ENCODE results near the gene TAF3.

Gene TAF3

GRCh38 chr10:8051109-8051821, 233.0 kb downstream of the TAF3 start:
- H3K36me3 ChIP-seq (ENCODE audit: control insufficient read depth in 2 of 2, insufficient read depth in 1 of 2, low read length in 2 of 2) = peaks cover 0 to 8% of the 10 kb centered on the region in 2 experiments; a peak in 1 of 3 replicates
- H3K4me3 ChIP-seq (ENCODE audit: low read depth, low read length) = no peak overlapping the region
- no peaks in the 10 kb centered on the region for H3K9me3 ChIP-seq (ENCODE audit: control insufficient read depth, insufficient read depth, low read depth, low read length)
- peak; percentile 47; the same call in 1 of the 2 replicates for TF ChIP-seq ZNF202 (tag by site-specific recombination; IDR thresholded peaks at IDR 0.05; ENCODE audit: borderline replicate concordance)
- no peak for TF ChIP-seq ZNF341 (tag by site-specific recombination; IDR thresholded peaks at IDR 0.05; ENCODE audit: low read depth)
- TF ChIP-seq ZNF10 (tag by site-specific recombination; IDR thresholded peaks at IDR 0.05) = peak; percentile 14; the same call in 1 of the 2 replicates
- CTCF ChIA-PET = interaction anchor here (0.6 to 0.8 kb wide), 2 partner anchors 113 to 526 kb away, joined by 3 read pairs; no protein-coding TSS in a partner anchor
- POLR2A ChIA-PET = interaction anchor here (0.8 kb wide), 1 partner anchor 10 kb away, joined by 3 read pairs; no protein-coding TSS in a partner anchor
- H3K4me1 ChIP-seq (ENCODE audit: control insufficient read depth, insufficient read depth, low read length) = no peaks in the 10 kb centered on the region; the same call in 1 of the 2 replicates
- H3K27ac ChIP-seq (ENCODE audit: extremely low read depth, low read depth, low read length) = peak overlapping the region; percentile 100

DNA sequence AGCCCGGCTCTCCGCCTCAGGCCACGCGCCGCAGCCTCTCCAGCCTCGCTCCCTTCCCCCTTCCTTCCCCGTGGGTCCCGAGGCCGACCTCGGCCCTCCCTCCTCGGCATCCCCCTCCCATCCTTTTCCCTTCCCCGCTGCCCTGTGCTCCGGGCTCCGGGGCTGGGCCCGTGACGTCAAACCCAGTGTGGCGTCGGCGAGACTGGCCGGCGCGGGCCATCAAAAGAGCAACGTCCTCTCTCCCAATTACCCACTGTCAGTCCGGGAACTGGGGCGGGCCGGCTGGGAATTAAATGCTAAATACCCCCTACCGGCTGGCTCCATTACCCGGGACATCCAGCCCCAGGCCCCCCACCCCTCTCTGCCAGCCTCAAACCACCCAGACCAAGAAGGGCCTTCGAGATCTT, 233.5 kb downstream of the TAF3 start:
- ChIA-PET CTCF (no interaction called here), POLR2A (no interaction called here)

GRCh38 chr10:8052341-8052955, 234.1 kb downstream of the TAF3 start:
- CTCF ChIA-PET = interaction anchor here (0.6 to 1.1 kb wide), 2 partner anchors 57 to 100 kb away, joined by 3 read pairs; no protein-coding TSS in a partner anchor
- H3K9me3 ChIP-seq (ENCODE audit: control insufficient read depth, insufficient read depth, low read depth, low read length) = no peaks in the 10 kb centered on the region
- POLR2A ChIA-PET = no interaction called here
- H3K4me1 ChIP-seq (ENCODE audit: control insufficient read depth, insufficient read depth, low read length) = peaks cover 4% of the 10 kb centered on the region
- peaks cover 0 to 17% of the 10 kb centered on the region in 2 experiments; a peak in 1 of 3 replicates for H3K36me3 ChIP-seq (ENCODE audit: control insufficient read depth in 2 of 2, insufficient read depth in 1 of 2, low read length in 2 of 2)
- no peak overlapping the region for H3K4me3 ChIP-seq (ENCODE audit: low read depth, low read length)
- H3K27ac ChIP-seq (ENCODE audit: extremely low read depth, low read depth, low read length) = no peak overlapping the region
- no peak for TF ChIP-seq ZNF335 (tag by site-specific recombination; conservative IDR thresholded peaks at IDR 0.05)
- no peak for TF ChIP-seq ZEB2 (tag by site-specific recombination; IDR thresholded peaks at IDR 0.05)
- TF ChIP-seq ZBTB11 (tag by site-specific recombination; conservative IDR thresholded peaks at IDR 0.05; ENCODE audit: low read depth) = no peak
- TF ChIP-seq ZNF510 (tag by site-specific recombination; IDR thresholded peaks at IDR 0.05; ENCODE audit: insufficient replicate concordance) = no peak
- no peak for TF ChIP-seq EGR2 (tag by site-specific recombination; IDR thresholded peaks at IDR 0.05; ENCODE audit: low read depth)
- no peak for TF ChIP-seq ZNF623 (tag by site-specific recombination; IDR thresholded peaks at IDR 0.05)
- TF ChIP-seq ZXDB (tag by site-specific recombination; IDR thresholded peaks at IDR 0.05) = no peak
- TF ChIP-seq ZNF501 (tag by site-specific recombination; IDR thresholded peaks at IDR 0.05) = no peak
- TF ChIP-seq ZSCAN18 (tag by site-specific recombination; IDR thresholded peaks at IDR 0.05) = no peak
- no peak for TF ChIP-seq ZNF404 (tag by site-specific recombination; IDR thresholded peaks at IDR 0.05)
- TF ChIP-seq ZNF23 (tag by site-specific recombination; IDR thresholded peaks at IDR 0.05; ENCODE audit: borderline replicate concordance) = no peak
- TF ChIP-seq ZSCAN16 (tag by site-specific recombination; IDR thresholded peaks at IDR 0.05) = no peak

More for the DNA sequence above, 233.5 kb downstream of the TAF3 start:
- H3K4me3 ChIP-seq (ENCODE audit: low read depth, low read length) = no peak overlapping the region
- H3K36me3 ChIP-seq (ENCODE audit: control insufficient read depth in 2 of 2, insufficient read depth in 1 of 2, low read length in 2 of 2) = peaks cover 0 to 14% of the 10 kb centered on the region in 2 experiments; a peak in 1 of 3 replicates
- TF ChIP-seq ZNF658 (tag by site-specific recombination; IDR thresholded peaks at IDR 0.05) = no peak
- TF ChIP-seq ZNF366 (tag by site-specific recombination; conservative IDR thresholded peaks at IDR 0.05) = no peak
- TF ChIP-seq, protein P1, sequence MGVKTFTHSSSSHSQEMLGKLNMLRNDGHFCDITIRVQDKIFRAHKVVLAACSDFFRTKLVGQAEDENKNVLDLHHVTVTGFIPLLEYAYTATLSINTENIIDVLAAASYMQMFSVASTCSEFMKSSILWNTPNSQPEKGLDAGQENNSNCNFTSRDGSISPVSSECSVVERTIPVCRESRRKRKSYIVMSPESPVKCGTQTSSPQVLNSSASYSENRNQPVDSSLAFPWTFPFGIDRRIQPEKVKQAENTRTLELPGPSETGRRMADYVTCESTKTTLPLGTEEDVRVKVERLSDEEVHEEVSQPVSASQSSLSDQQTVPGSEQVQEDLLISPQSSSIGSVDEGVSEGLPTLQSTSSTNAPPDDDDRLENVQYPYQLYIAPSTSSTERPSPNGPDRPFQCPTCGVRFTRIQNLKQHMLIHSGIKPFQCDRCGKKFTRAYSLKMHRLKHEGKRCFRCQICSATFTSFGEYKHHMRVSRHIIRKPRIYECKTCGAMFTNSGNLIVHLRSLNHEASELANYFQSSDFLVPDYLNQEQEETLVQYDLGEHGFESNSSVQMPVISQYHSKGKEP (tag by site-specific recombination; IDR thresholded peaks at IDR 0.05) = no peak
- no peak for TF ChIP-seq ZFHX2 (tag by site-specific recombination; conservative IDR thresholded peaks at IDR 0.05)
- no peak for TF ChIP-seq ZNF654 (tag by site-specific recombination; IDR thresholded peaks at IDR 0.05; ENCODE audit: low read depth)
- TF ChIP-seq ZNF677 (tag by site-specific recombination; IDR thresholded peaks at IDR 0.05) = no peak
- no peak for TF ChIP-seq ZNF146 (tag by site-specific recombination; IDR thresholded peaks at IDR 0.05)
- TF ChIP-seq ZNF248 (tag by site-specific recombination; IDR thresholded peaks at IDR 0.05) = no peak
- no peak for TF ChIP-seq YY2 (tag by site-specific recombination; IDR thresholded peaks at IDR 0.05)
- TF ChIP-seq ZNF324 (tag by site-specific recombination; IDR thresholded peaks at IDR 0.05) = no peak
- TF ChIP-seq ZNF362 (tag by site-specific recombination; IDR thresholded peaks at IDR 0.05) = no peak
- no peak overlapping the region for H3K27ac ChIP-seq (ENCODE audit: extremely low read depth, low read depth, low read length)
- no peaks in the 10 kb centered on the region for H3K9me3 ChIP-seq (ENCODE audit: control insufficient read depth, insufficient read depth, low read depth, low read length)
- no peaks in the 10 kb centered on the region; the same call in 1 of the 2 replicates for H3K4me1 ChIP-seq (ENCODE audit: control insufficient read depth, insufficient read depth, low read length)

Measured in HEK293 (cell line).